Ishikawa (cell line): ENCODE data around the gene FER.

ENCODE experiments used
- CEBPB ChIP-seq: IDR thresholded peaks from 2 replicates; pipeline ENCODE4 v1.6.1; 2012
- CREB1 ChIP-seq: IDR thresholded peaks from 2 replicates; pipeline ENCODE4 v1.6.1; 2012; ENCODE audit warnings: low read depth
- EGR1 ChIP-seq: IDR thresholded peaks from 2 replicates; pipeline ENCODE4 v1.6.1; 2012
- EP300 ChIP-seq: IDR thresholded peaks from 2 replicates; pipeline ENCODE4 v1.6.1; 2012; ENCODE audit warnings: borderline replicate concordance
- FOXM1 ChIP-seq: IDR thresholded peaks from 2 replicates; pipeline ENCODE4 v1.6.1; 2012; ENCODE audit warnings: low read depth, borderline replicate concordance
- NFIC ChIP-seq: IDR thresholded peaks from 2 replicates; pipeline ENCODE4 v1.6.1; 2012
- RAD21 ChIP-seq: IDR thresholded peaks from 2 replicates; pipeline ENCODE4 v1.6.1; 2012; ENCODE audit warnings: low read depth
- TAF1 ChIP-seq: IDR thresholded peaks from 2 replicates; pipeline ENCODE4 v1.6.1; 2012; ENCODE audit warnings: low read depth, mild to moderate bottlenecking
- TCF12 ChIP-seq: IDR thresholded peaks from 2 replicates; pipeline ENCODE4 v1.6.1; 2012; ENCODE audit warnings: low read depth
- TEAD4 ChIP-seq: IDR thresholded peaks from 2 replicates; pipeline ENCODE4 v1.6.1; 2012
- YY1 ChIP-seq: IDR thresholded peaks from 2 replicates; pipeline ENCODE4 v1.6.1; 2012; ENCODE audit warnings: low read depth
- ZBTB7A ChIP-seq: IDR thresholded peaks from 2 replicates; pipeline ENCODE4 v1.6.1; 2012; ENCODE audit warnings: low read depth
- TF ChIP-seq, protein P1 (sequence below): IDR thresholded peaks from 2 replicates; pipeline ENCODE4 v1.6.1; 2012
- TF ChIP-seq, protein P2 (sequence below): IDR thresholded peaks from 2 replicates; pipeline ENCODE4 v1.6.1; 2012; ENCODE audit warnings: low read depth, mild to moderate bottlenecking
- TF ChIP-seq, protein P3 (sequence below): IDR thresholded peaks from 2 replicates; pipeline ENCODE4 v1.6.1; 2012

FER gene

DNA sequence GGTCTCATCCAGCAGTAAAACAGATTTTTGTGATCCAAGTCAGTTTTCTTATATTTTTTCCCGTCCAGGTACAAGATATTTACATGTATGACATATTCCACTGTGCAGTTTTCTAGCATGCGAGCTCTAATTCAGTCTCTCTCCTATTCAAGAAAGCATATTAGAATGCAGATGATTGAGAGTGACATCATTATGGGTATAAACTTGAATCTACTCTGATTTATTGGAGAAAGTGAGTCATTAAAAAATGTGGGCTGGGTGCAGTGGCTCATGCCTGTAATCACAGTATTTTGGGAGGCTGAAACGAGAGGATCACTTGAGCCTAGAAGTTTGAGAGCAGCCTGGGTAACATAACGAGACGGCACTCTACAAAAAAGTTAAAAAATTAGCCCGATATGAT lies 6.2 kb downstream of the FER start:
- TF ChIP-seq ZBTB7A = no peak
- no peak for TF ChIP-seq NFIC
- TF ChIP-seq, protein P1, sequence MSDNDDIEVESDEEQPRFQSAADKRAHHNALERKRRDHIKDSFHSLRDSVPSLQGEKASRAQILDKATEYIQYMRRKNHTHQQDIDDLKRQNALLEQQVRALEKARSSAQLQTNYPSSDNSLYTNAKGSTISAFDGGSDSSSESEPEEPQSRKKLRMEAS = no peak
- no peak for TF ChIP-seq FOXM1
- TF ChIP-seq, protein P2, sequence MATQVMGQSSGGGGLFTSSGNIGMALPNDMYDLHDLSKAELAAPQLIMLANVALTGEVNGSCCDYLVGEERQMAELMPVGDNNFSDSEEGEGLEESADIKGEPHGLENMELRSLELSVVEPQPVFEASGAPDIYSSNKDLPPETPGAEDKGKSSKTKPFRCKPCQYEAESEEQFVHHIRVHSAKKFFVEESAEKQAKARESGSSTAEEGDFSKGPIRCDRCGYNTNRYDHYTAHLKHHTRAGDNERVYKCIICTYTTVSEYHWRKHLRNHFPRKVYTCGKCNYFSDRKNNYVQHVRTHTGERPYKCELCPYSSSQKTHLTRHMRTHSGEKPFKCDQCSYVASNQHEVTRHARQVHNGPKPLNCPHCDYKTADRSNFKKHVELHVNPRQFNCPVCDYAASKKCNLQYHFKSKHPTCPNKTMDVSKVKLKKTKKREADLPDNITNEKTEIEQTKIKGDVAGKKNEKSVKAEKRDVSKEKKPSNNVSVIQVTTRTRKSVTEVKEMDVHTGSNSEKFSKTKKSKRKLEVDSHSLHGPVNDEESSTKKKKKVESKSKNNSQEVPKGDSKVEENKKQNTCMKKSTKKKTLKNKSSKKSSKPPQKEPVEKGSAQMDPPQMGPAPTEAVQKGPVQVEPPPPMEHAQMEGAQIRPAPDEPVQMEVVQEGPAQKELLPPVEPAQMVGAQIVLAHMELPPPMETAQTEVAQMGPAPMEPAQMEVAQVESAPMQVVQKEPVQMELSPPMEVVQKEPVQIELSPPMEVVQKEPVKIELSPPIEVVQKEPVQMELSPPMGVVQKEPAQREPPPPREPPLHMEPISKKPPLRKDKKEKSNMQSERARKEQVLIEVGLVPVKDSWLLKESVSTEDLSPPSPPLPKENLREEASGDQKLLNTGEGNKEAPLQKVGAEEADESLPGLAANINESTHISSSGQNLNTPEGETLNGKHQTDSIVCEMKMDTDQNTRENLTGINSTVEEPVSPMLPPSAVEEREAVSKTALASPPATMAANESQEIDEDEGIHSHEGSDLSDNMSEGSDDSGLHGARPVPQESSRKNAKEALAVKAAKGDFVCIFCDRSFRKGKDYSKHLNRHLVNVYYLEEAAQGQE = no peak
- no peak for TF ChIP-seq TAF1
- TF ChIP-seq EP300 = no peak
- TF ChIP-seq, protein P3, sequence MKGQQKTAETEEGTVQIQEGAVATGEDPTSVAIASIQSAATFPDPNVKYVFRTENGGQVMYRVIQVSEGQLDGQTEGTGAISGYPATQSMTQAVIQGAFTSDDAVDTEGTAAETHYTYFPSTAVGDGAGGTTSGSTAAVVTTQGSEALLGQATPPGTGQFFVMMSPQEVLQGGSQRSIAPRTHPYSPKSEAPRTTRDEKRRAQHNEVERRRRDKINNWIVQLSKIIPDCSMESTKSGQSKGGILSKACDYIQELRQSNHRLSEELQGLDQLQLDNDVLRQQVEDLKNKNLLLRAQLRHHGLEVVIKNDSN = no peak
- TF ChIP-seq TCF12 = no peak
- no peak for TF ChIP-seq TEAD4
- TF ChIP-seq YY1 = no peak
- TF ChIP-seq CREB1 = no peak
- no peak for TF ChIP-seq CEBPB
- TF ChIP-seq EGR1 = no peak
- TF ChIP-seq RAD21 = no peak

DNA sequence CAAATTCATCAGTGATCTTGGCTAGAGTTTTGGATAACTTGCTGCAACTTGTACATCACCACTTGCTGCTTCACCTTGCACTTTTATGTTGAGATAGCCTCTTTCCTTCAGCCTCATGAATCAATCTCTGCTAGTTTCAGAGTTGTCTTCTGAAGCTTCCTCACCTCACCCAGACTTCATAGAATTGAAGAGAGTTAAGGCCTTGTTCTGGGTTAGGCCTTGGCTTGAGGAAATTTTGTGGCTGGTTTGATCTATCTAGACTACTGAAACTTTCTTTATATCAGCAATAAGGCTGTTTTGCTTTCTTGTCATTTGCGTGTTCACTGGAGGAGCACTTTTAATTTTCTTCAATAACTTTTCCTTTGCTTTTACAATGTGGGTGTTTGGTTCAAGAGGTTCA lies 12.8 kb downstream of the FER start:
- TF ChIP-seq NFIC (no peak), ZBTB7A (no peak), CREB1 (no peak), RAD21 (no peak), TEAD4 (no peak), CEBPB (no peak)
- TF ChIP-seq, protein P3 = no peak
- TF ChIP-seq, protein P2 = no peak

DNA sequence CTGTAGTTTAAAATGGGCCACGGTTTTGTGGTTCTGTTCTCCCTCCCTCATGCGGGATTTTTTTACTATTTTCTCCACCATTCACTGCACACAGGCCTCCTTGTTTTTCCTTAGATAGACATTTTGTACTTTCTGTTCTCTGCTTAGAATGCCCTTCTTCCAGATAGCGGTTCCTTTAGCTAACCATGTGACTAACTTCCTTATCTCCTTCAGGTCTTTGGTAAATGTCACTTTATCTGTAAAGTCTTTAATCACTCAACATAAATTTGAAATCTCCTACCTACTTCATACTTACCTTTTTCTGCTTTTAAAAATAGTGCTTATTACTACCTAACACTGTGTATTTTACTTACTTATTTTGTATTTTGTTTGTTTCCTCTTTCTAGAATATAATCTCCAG lies 15.0 kb downstream of the FER start:
- TF ChIP-seq TAF1 (no peak), RAD21 (no peak), TCF12 (no peak), TEAD4 (no peak), YY1 (no peak), EP300 (no peak), CEBPB (no peak), CREB1 (no peak), ZBTB7A (no peak), FOXM1 (no peak), NFIC (no peak), EGR1 (no peak)
- TF ChIP-seq, protein P1 = no peak
- TF ChIP-seq, protein P2 = no peak
- TF ChIP-seq, protein P3 = no peak

DNA sequence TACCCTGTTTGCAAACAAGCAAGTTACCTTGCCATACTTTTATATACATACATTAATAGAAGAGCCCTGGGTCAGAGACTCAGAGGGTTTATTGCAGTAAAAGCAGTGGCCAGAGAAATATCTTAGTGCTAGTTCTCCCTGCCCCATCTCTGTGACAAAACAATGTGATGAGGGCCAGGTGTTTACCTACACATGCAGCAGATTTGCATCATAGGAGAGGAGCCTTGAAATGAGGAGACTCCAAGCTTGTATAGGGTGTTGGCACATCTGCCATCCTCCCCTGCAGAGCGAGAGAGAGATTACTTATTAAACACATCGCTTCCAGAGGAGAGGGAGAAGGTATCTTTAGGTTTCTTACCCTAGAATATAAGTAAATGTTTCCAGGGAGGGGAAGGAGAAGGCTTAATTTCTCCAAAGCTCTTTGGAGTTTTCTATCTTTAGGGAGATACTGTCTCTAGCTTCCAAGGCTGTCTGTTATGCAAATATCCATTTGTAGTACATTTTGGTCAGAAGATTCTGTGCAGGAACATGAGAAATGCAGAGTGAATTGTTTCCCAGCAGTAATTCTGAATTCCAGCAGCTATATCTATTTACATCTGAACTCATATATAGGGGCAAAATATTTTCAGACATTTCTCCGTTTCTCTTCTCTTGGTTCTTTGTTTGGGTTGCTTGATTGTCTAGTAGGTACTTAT lies 15.7 kb downstream of the FER start:
- TF ChIP-seq, protein P1 = no peak
